ENCODE results near the gene UNC13C.

DNA sequence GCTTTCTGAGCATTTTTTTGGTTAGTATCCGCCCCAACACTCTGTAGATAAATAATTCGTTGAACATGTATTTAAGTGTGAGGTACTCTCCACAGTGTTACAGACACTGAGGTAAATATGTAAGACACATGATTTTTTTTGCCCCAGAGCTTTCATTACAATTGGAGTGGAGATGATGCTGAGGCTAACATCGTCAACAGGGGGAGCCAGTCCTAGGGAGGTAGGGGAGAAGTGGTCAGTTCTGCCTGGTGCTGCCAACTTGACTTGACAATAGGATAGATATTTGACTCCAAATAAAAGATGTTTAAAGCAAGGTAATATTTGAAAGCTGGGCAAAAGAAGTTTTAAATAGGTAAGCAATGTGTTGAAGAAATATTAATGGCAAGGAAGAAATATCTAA lies 295.7 kb downstream of the UNC13C start:
- TF ChIP-seq, protein P1, sequence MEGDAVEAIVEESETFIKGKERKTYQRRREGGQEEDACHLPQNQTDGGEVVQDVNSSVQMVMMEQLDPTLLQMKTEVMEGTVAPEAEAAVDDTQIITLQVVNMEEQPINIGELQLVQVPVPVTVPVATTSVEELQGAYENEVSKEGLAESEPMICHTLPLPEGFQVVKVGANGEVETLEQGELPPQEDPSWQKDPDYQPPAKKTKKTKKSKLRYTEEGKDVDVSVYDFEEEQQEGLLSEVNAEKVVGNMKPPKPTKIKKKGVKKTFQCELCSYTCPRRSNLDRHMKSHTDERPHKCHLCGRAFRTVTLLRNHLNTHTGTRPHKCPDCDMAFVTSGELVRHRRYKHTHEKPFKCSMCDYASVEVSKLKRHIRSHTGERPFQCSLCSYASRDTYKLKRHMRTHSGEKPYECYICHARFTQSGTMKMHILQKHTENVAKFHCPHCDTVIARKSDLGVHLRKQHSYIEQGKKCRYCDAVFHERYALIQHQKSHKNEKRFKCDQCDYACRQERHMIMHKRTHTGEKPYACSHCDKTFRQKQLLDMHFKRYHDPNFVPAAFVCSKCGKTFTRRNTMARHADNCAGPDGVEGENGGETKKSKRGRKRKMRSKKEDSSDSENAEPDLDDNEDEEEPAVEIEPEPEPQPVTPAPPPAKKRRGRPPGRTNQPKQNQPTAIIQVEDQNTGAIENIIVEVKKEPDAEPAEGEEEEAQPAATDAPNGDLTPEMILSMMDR (IDR thresholded peaks at IDR 0.05): no peak
- no peak for TF ChIP-seq POLR2A (IDR thresholded peaks at IDR 0.05)
- no peak for TF ChIP-seq EP300 (IDR thresholded peaks at IDR 0.05)

Data from tibial nerve (tissue), 4 donors.